Hepatocyte (in vitro differentiated cells): Measurements from ENCODE around the gene ATP1A4.

Source experiments
- EZH2 ChIP-seq: fragments of 200-600 bp; sonication (generic); IDR thresholded peaks from 2 replicates; pipeline ENCODE4 v1.6.1; 2016; ENCODE audit warnings: antibody characterized with exemption, mild to moderate bottlenecking, borderline replicate concordance
- EZH2phosphoT487 ChIP-seq: fragments of 200-600 bp; sonication (generic); IDR thresholded peaks from one replicate; pipeline ENCODE4 v1.6.1; 2018; ENCODE audit warnings: antibody characterized with exemption, mild to moderate bottlenecking, low read depth, moderate library complexity; ENCODE audit not compliant: unreplicated experiment, severe bottlenecking
- TF ChIP-seq, protein P1 (sequence below): fragments of 200-600 bp; sonication (generic); IDR thresholded peaks from 2 replicates; pipeline ENCODE4 v1.5.1; 2016; ENCODE audit warnings: antibody characterized with exemption, mild to moderate bottlenecking; ENCODE audit not compliant: poor library complexity

- TF ChIP-seq, protein P1, sequence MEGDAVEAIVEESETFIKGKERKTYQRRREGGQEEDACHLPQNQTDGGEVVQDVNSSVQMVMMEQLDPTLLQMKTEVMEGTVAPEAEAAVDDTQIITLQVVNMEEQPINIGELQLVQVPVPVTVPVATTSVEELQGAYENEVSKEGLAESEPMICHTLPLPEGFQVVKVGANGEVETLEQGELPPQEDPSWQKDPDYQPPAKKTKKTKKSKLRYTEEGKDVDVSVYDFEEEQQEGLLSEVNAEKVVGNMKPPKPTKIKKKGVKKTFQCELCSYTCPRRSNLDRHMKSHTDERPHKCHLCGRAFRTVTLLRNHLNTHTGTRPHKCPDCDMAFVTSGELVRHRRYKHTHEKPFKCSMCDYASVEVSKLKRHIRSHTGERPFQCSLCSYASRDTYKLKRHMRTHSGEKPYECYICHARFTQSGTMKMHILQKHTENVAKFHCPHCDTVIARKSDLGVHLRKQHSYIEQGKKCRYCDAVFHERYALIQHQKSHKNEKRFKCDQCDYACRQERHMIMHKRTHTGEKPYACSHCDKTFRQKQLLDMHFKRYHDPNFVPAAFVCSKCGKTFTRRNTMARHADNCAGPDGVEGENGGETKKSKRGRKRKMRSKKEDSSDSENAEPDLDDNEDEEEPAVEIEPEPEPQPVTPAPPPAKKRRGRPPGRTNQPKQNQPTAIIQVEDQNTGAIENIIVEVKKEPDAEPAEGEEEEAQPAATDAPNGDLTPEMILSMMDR, result no peak
- no peak for TF ChIP-seq EZH2
- TF ChIP-seq EZH2phosphoT487, result no peak
Measured at GRCh38 chr1:160220301-160220700, 68.9 kb downstream of the ATP1A4 start.
